Ecto neural progenitor cell (in vitro differentiated cells): ENCODE data around the gene DBX1.

Experiments
- DNase-seq: peaks from one replicate; pipeline ENCODE4 v3.0.0-alpha.2; 2018; ENCODE audit warnings: low spot score

Gene DBX1

GRCh38 chr11:20120134-20120925, 39.9 kb downstream of the DBX1 start:
- DNase-seq = no peak

- no peak for DNase-seq
Measured at GRCh38 chr11:20119315-20119714, 41.0 kb downstream of the DBX1 start.

GRCh38 chr11:20118209-20118608, 42.1 kb downstream of the DBX1 start:
- no peak for DNase-seq

GRCh38 chr11:20117291-20117690, 43.0 kb downstream of the DBX1 start:
- no peak for DNase-seq

- no peak for DNase-seq
Measured at GRCh38 chr11:20116825-20117224, 43.5 kb downstream of the DBX1 start.

- DNase-seq = no peak
Measured at GRCh38 chr11:20114588-20114987, 45.7 kb downstream of the DBX1 start.

- DNase-seq = no peak
Measured at GRCh38 chr11:20113149-20113438, 47.2 kb downstream of the DBX1 start.

GRCh38 chr11:20112291-20113148, 47.8 kb downstream of the DBX1 start:
- no peak for DNase-seq

- no peak for DNase-seq
Measured at GRCh38 chr11:20111871-20112270, 48.4 kb downstream of the DBX1 start.

GRCh38 chr11:20110908-20111669, 49.2 kb downstream of the DBX1 start:
- DNase-seq = peak; percentile 63

- DNase-seq = no peak
Measured at GRCh38 chr11:20109731-20110445, 50.4 kb downstream of the DBX1 start.
